ENCODE results near the gene RIMBP2.

Gene RIMBP2

GRCh38 chr12:130555221-130555620, 160.9 kb downstream of the RIMBP2 start:
- TF ChIP-seq MYC (IDR thresholded peaks at IDR 0.05; ENCODE audit: low read depth, low read length) (no peak), POLR2A (IDR thresholded peaks at IDR 0.05; ENCODE audit: extremely low read depth, insufficient read length) (no peak), MAX (IDR thresholded peaks at IDR 0.05; ENCODE audit: low read depth, low read length) (no peak), CTCF (IDR thresholded peaks at IDR 0.05; ENCODE audit: low read depth, low read length) (no peak)
- H3K4me3 ChIP-seq (ENCODE audit: low read depth, low read length) = no peak overlapping the region
- DNase-seq (ENCODE audit: low read depth) = no peak

GRCh38 chr12:130552483-130552996, 163.6 kb downstream of the RIMBP2 start:
- no peak overlapping the region for H3K4me3 ChIP-seq (ENCODE audit: low read depth, low read length)
- TF ChIP-seq MAX (IDR thresholded peaks at IDR 0.05; ENCODE audit: low read depth, low read length) (no peak), CTCF (IDR thresholded peaks at IDR 0.05; ENCODE audit: low read depth, low read length) (no peak), MYC (IDR thresholded peaks at IDR 0.05; ENCODE audit: low read depth, low read length) (no peak), POLR2A (IDR thresholded peaks at IDR 0.05; ENCODE audit: extremely low read depth, insufficient read length) (no peak)
- DNase-seq (ENCODE audit: low read depth) = peak; percentile 21

GRCh38 chr12:130549361-130549760, 166.7 kb downstream of the RIMBP2 start:
- H3K4me3 ChIP-seq (ENCODE audit: low read depth, low read length) = no peak overlapping the region
- no peak for DNase-seq (ENCODE audit: low read depth)
- TF ChIP-seq MAX (IDR thresholded peaks at IDR 0.05; ENCODE audit: low read depth, low read length) (no peak), CTCF (IDR thresholded peaks at IDR 0.05; ENCODE audit: low read depth, low read length) (no peak), POLR2A (IDR thresholded peaks at IDR 0.05; ENCODE audit: extremely low read depth, insufficient read length) (no peak), MYC (IDR thresholded peaks at IDR 0.05; ENCODE audit: low read depth, low read length) (no peak)

- no peak for DNase-seq (ENCODE audit: low read depth)
- TF ChIP-seq MAX (IDR thresholded peaks at IDR 0.05; ENCODE audit: low read depth, low read length) (no peak), CTCF (IDR thresholded peaks at IDR 0.05; ENCODE audit: low read depth, low read length) (no peak), MYC (IDR thresholded peaks at IDR 0.05; ENCODE audit: low read depth, low read length) (no peak), POLR2A (IDR thresholded peaks at IDR 0.05; ENCODE audit: extremely low read depth, insufficient read length) (no peak)
- H3K4me3 ChIP-seq (ENCODE audit: low read depth, low read length) = no peak overlapping the region
Measured at GRCh38 chr12:130547480-130548155, 168.5 kb downstream of the RIMBP2 start.

GRCh38 chr12:130546494-130546893, 169.6 kb downstream of the RIMBP2 start:
- TF ChIP-seq POLR2A (IDR thresholded peaks at IDR 0.05; ENCODE audit: extremely low read depth, insufficient read length) = no peak
- no peak for TF ChIP-seq MAX (IDR thresholded peaks at IDR 0.05; ENCODE audit: low read depth, low read length)
- TF ChIP-seq MYC (IDR thresholded peaks at IDR 0.05; ENCODE audit: low read depth, low read length) = no peak
- TF ChIP-seq CTCF (IDR thresholded peaks at IDR 0.05; ENCODE audit: low read depth, low read length) = no peak
- DNase-seq (ENCODE audit: low read depth) = no peak
- H3K4me3 ChIP-seq (ENCODE audit: low read depth, low read length) = no peak overlapping the region
